Inflammatory macrophage (primary cell): ENCODE data around the gene TBCD.

ENCODE experiments used
- DNase-seq, 2 donors: peaks; one replicate each; pipeline ENCODE4 v3.0.0-alpha.2; 2020 to 2022

TBCD gene

GRCh38 chr17:82927661-82928601, 176.1 kb downstream of the TBCD start:
- DNase-seq: no peak

GRCh38 chr17:82929011-82929622, 177.3 kb downstream of the TBCD start:
- no peak for DNase-seq

- no peak for DNase-seq
These were observed 177.8 kb downstream of the TBCD start for GRCh38 chr17:82929676-82930042.

GRCh38 chr17:82930043-82930923, 178.4 kb downstream of the TBCD start:
- DNase-seq: no peak

GRCh38 chr17:82930924-82931698, 179.2 kb downstream of the TBCD start:
- no peak for DNase-seq

- DNase-seq: peak; percentile 51 to 88
These were observed 180.0 kb downstream of the TBCD start for GRCh38 chr17:82931699-82932517.

- no peak for DNase-seq
These were observed 180.8 kb downstream of the TBCD start for GRCh38 chr17:82932518-82933310.

GRCh38 chr17:82933911-82934310, 182.0 kb downstream of the TBCD start:
- no peak for DNase-seq

- no peak for DNase-seq
These were observed 184.3 kb downstream of the TBCD start for GRCh38 chr17:82935966-82936767.

- no peak for DNase-seq
These were observed 184.9 kb downstream of the TBCD start for GRCh38 chr17:82936768-82937171.

- no peak for DNase-seq
These were observed 185.8 kb downstream of the TBCD start for GRCh38 chr17:82937411-82938371.

GRCh38 chr17:82938486-82938872, 186.6 kb downstream of the TBCD start:
- no peak for DNase-seq

- DNase-seq: no peak
These were observed 187.2 kb downstream of the TBCD start for GRCh38 chr17:82938873-82939620.

GRCh38 chr17:82939621-82940135, 187.8 kb downstream of the TBCD start:
- DNase-seq: no peak

GRCh38 chr17:82940226-82941020, 188.6 kb downstream of the TBCD start:
- no peak for DNase-seq
